GM23248 (cell line): ENCODE results near the gene SOX10. TPM values are rescaled to one million over a fixed set of nuclear protein-coding genes. Genes with fewer than 3 reads are reported as not detected.

ENCODE experiments used
- DNase-seq: peaks from one replicate; pipeline ENCODE4 v3.0.0-alpha.2; 2015
- H2AFZ ChIP-seq: fragments of 200-600 bp; sonication (generic); 2 replicates; pipeline ENCODE4 v1.6.1; 2016; ENCODE audit warnings: antibody characterized with exemption
- H3F3A ChIP-seq: fragments of 200-600 bp; sonication (generic); 2 replicates; pipeline ENCODE4 v1.6.1; 2016; ENCODE audit warnings: mild to moderate bottlenecking, antibody characterized with exemption, mixed run types; ENCODE audit not compliant: insufficient read depth
- H3K27ac ChIP-seq: fragments of 200-600 bp; sonication (generic); 2 replicates; pipeline ENCODE4 v1.5.1; 2016; ENCODE audit warnings: mild to moderate bottlenecking
- H3K27me3 ChIP-seq: fragments of 200-600 bp; sonication (generic); replicated peaks from 2 replicates; pipeline ENCODE4 v1.6.1; 2016; ENCODE audit warnings: mild to moderate bottlenecking; ENCODE audit not compliant: insufficient read depth
- H3K36me3 ChIP-seq: fragments of 200-600 bp; sonication (generic); 2 replicates; pipeline ENCODE4 v1.6.1; 2016; ENCODE audit warnings: low read depth, mild to moderate bottlenecking
- H3K4me1 ChIP-seq: fragments of 200-600 bp; sonication (generic); 2 replicates; pipeline ENCODE4 v1.6.1; 2016; ENCODE audit warnings: mild to moderate bottlenecking; ENCODE audit not compliant: insufficient read depth
- H3K4me2 ChIP-seq: fragments of 200-600 bp; sonication (generic); one replicate; pipeline ENCODE4 v1.6.1; 2016; ENCODE audit warnings: mild to moderate bottlenecking; ENCODE audit not compliant: unreplicated experiment
- H3K4me3 ChIP-seq: fragments of 200-600 bp; sonication (generic); 2 replicates; pipeline ENCODE4 v1.5.1; 2016; ENCODE audit warnings: mild to moderate bottlenecking
- H3K79me2 ChIP-seq: fragments of 200-600 bp; sonication (generic); 2 replicates; pipeline ENCODE4 v1.6.1; 2016; ENCODE audit warnings: mild to moderate bottlenecking; ENCODE audit not compliant: insufficient read depth
- H3K9ac ChIP-seq: fragments of 200-600 bp; sonication (generic); 2 replicates; pipeline ENCODE4 v1.6.1; 2016; ENCODE audit warnings: mild to moderate bottlenecking
- H3K9me2 ChIP-seq: fragments of 200-600 bp; sonication (generic); 2 replicates; pipeline ENCODE4 v1.6.1; 2016; ENCODE audit warnings: mixed run types, mild to moderate bottlenecking, moderate library complexity; ENCODE audit not compliant: insufficient read depth
- H3K9me3 ChIP-seq: fragments of 200-600 bp; sonication (generic); one replicate; pipeline ENCODE4 v1.6.1; 2017; ENCODE audit warnings: low read depth
- H4K20me1 ChIP-seq: fragments of 200-600 bp; sonication (generic); 2 replicates; pipeline ENCODE4 v1.6.0; 2016; ENCODE audit not compliant: insufficient read depth
- EZH2 ChIP-seq: fragments of 200-600 bp; sonication (generic); IDR thresholded peaks from 2 replicates; pipeline ENCODE4 v1.6.1; 2018; ENCODE audit warnings: antibody characterized with exemption, mild to moderate bottlenecking; ENCODE audit not compliant: insufficient read depth, poor library complexity, severe bottlenecking
- EZH2phosphoT487 ChIP-seq: fragments of 200-600 bp; sonication (generic); IDR thresholded peaks from 2 replicates; pipeline ENCODE4 v1.6.1; 2018; ENCODE audit warnings: antibody characterized with exemption, moderate library complexity, mild to moderate bottlenecking, low read depth; ENCODE audit not compliant: insufficient read depth
- WGBS, 2 experiments: methylation state at CpG; one replicate each; pipeline ENCODE4 v1.1.6; 2015 to 2017; ENCODE audit warnings: low lambda C conversion rate in 2 of 2, low coverage in 1 of 2; ENCODE audit errors: missing lambda C conversion rate in 2 of 2; 5-methylcytosine and 5-hydroxymethylcytosine counted together
- in situ Hi-C: fragments of 300-500 bp; cut with MboI; formaldehyde crosslinking; loops from 2 replicates; pipeline ENCODE4 v1.15.0; 2020
- polyA plus RNA-seq: library from polyadenylated mRNA; unstranded; fragments of >200 nt; fragmentation: Nextera tagmentation; extraction: Ambion mirVana; gene quantifications from 2 replicates; pipeline ENCODE4 v1.2.1, GENCODE V29; 2016
- total RNA-seq: library from RNA; depleted of rRNA; stranded (reverse); fragments of >200 nt; shearing (Covaris generic); gene quantifications from 2 replicates; pipeline ENCODE4 v1.2.3, GENCODE V29; 2014

The SOX10 gene
- total and polyA plus RNA-seq, 2 experiments from 2014 or later, result not detected

GRCh38 chr22:38007330-38007902, 23.1 kb upstream of the SOX10 start:
- Histone ChIP-seq H3K4me3 (no peak overlapping the region), H3K27me3 (no peaks in the 10 kb centered on the region), H3K4me2 (no peak overlapping the region), H3K36me3 (no peaks in the 10 kb centered on the region), H3K9me3 (no peaks in the 10 kb centered on the region), H3K9me2 (no peaks in the 10 kb centered on the region), H3K27ac (no peak overlapping the region), H3K79me2 (no peaks in the 10 kb centered on the region), H3K4me1 (no peaks in the 10 kb centered on the region), H4K20me1 (no peaks in the 10 kb centered on the region), H2AFZ (no peak overlapping the region), H3F3A (no peaks in the 10 kb centered on the region), H3K9ac (no peak overlapping the region)
- WGBS, 2 experiments, result 90 to 91% methylated on average over 13 of the region's 13 CpGs
- in situ Hi-C loops, result no loop called here
- no peak for DNase-seq
- TF ChIP-seq EZH2, result no peak

- Histone ChIP-seq H3K9me3 (no peaks in the 10 kb centered on the region), H3K4me3 (no peak overlapping the region), H3K79me2 (no peaks in the 10 kb centered on the region), H3K4me1 (no peaks in the 10 kb centered on the region), H3F3A (no peaks in the 10 kb centered on the region), H4K20me1 (no peaks in the 10 kb centered on the region), H3K4me2 (no peak overlapping the region), H2AFZ (no peak overlapping the region), H3K9ac (no peak overlapping the region), H3K36me3 (no peaks in the 10 kb centered on the region), H3K9me2 (no peaks in the 10 kb centered on the region), H3K27ac (no peak overlapping the region), H3K27me3 (no peaks in the 10 kb centered on the region)
- WGBS, 2 experiments, result 82 to 83% methylated on average over 3 of the region's 3 CpGs
- no peak for TF ChIP-seq EZH2
- TF ChIP-seq EZH2phosphoT487, result no peak
- in situ Hi-C loops, result no loop called here
- no peak for DNase-seq
Measured at GRCh38 chr22:38006906-38007305, 22.6 kb upstream of the SOX10 start.

GRCh38 chr22:38005943-38006342, 21.6 kb upstream of the SOX10 start:
- no peak overlapping the region for H3K27ac ChIP-seq
- WGBS, 2 experiments, result 79 to 81% methylated on average over 6 of the region's 6 CpGs
- no peaks in the 10 kb centered on the region for H3K27me3 ChIP-seq
- no peaks in the 10 kb centered on the region for H3K79me2 ChIP-seq
- no peak overlapping the region for H3K4me3 ChIP-seq
- H3K4me2 ChIP-seq, result no peak overlapping the region
- no peaks in the 10 kb centered on the region for H3F3A ChIP-seq
- H3K9me3 ChIP-seq, result no peaks in the 10 kb centered on the region
- H3K9ac ChIP-seq, result no peak overlapping the region
- H3K9me2 ChIP-seq, result no peaks in the 10 kb centered on the region
- in situ Hi-C loops, result no loop called here
- no peaks in the 10 kb centered on the region for H4K20me1 ChIP-seq
- no peaks in the 10 kb centered on the region for H3K36me3 ChIP-seq
- H3K4me1 ChIP-seq, result no peaks in the 10 kb centered on the region
- no peak for DNase-seq
- no peak overlapping the region for H2AFZ ChIP-seq
- no peak for TF ChIP-seq EZH2phosphoT487
- TF ChIP-seq EZH2, result no peak

GRCh38 chr22:37999640-38000272, 15.4 kb upstream of the SOX10 start:
- no peaks in the 10 kb centered on the region for H3K36me3 ChIP-seq
- 61 to 65% methylated on average over 16 of the region's 16 CpGs for WGBS, 2 experiments
- H3K9ac ChIP-seq, result no peak overlapping the region
- H3K9me2 ChIP-seq, result no peaks in the 10 kb centered on the region
- H3K4me3 ChIP-seq, result no peak overlapping the region
- H3K9me3 ChIP-seq, result no peaks in the 10 kb centered on the region
- in situ Hi-C loops, result no loop called here
- H3K79me2 ChIP-seq, result no peaks in the 10 kb centered on the region
- peak; percentile 45 for DNase-seq
- H3F3A ChIP-seq, result no peaks in the 10 kb centered on the region
- no peak overlapping the region for H3K27ac ChIP-seq
- H3K4me1 ChIP-seq, result no peaks in the 10 kb centered on the region
- H3K27me3 ChIP-seq, result no peaks in the 10 kb centered on the region
- TF ChIP-seq EZH2phosphoT487, result no peak
- no peak for TF ChIP-seq EZH2
- no peak overlapping the region for H3K4me2 ChIP-seq
- no peak overlapping the region for H2AFZ ChIP-seq
- H4K20me1 ChIP-seq, result no peaks in the 10 kb centered on the region

GRCh38 chr22:37999236-37999635, 14.9 kb upstream of the SOX10 start:
- H3K9ac ChIP-seq, result no peak overlapping the region
- in situ Hi-C loops, result no loop called here
- no peak for DNase-seq

More at GRCh38 chr22:37999236-37999635, 14.9 kb upstream of the SOX10 start:
- H3K9me2 ChIP-seq, result no peaks in the 10 kb centered on the region
- H3K27me3 ChIP-seq, result no peaks in the 10 kb centered on the region
- H3K4me3 ChIP-seq, result no peak overlapping the region
- H3K27ac ChIP-seq, result no peak overlapping the region
- H3K79me2 ChIP-seq, result no peaks in the 10 kb centered on the region
- H4K20me1 ChIP-seq, result no peaks in the 10 kb centered on the region
- no peaks in the 10 kb centered on the region for H3F3A ChIP-seq
- no peak overlapping the region for H2AFZ ChIP-seq
- H3K36me3 ChIP-seq, result no peaks in the 10 kb centered on the region
- no peak overlapping the region for H3K4me2 ChIP-seq
- H3K4me1 ChIP-seq, result no peaks in the 10 kb centered on the region
- no peak for TF ChIP-seq EZH2
- TF ChIP-seq EZH2phosphoT487, result no peak
- 70 to 74% methylated on average over 10 of the region's 10 CpGs for WGBS, 2 experiments
- H3K9me3 ChIP-seq, result no peaks in the 10 kb centered on the region
